IMR-90 (cell line): Measurements from ENCODE around the gene PRSS50. TPM values are rescaled to one million over a fixed set of nuclear protein-coding genes. Genes with fewer than 3 reads are reported as not detected.

ENCODE experiments used
- ATAC-seq: fragments of 200-7000 bp; cut with Tn5 transposase; 2 replicates; pipeline ENCODE4 v1.9.1; 2020; ENCODE audit warnings: low read depth, mild to moderate bottlenecking, moderate library complexity
- BruUV-seq: library from RNA; stranded (reverse); fragments of 400-500 nt; replicated peaks from 2 replicates; lab custom pipeline; 2021; lab: Mats Ljungman, UMichigan
- CTCF ChIA-PET: fragments of 300-600 bp; formaldehyde crosslinking; extraction: SDS; loops from one replicate; lab custom pipeline; 2021; ENCODE audit warnings: antibody characterized with exemption; lab: Yijun Ruan, JAX
- POLR2A ChIA-PET: fragments of 300-600 bp; sonication (Branson Sonifier 250); formaldehyde crosslinking; loops from one replicate; lab custom pipeline; 2022; ENCODE audit warnings: antibody characterized with exemption; ENCODE audit not compliant: unreplicated experiment; lab: Charles Lee
- DNase-seq: peaks from one replicate; pipeline ENCODE4 v3.0.0; 2013
- H2AFZ ChIP-seq: replicated peaks from 2 replicates; pipeline ENCODE3; 2013; ENCODE audit warnings: low read length, mild to moderate bottlenecking; ENCODE audit not compliant: poor library complexity
- H2AK5ac ChIP-seq: 2 replicates; pipeline ENCODE4 v1.6.1; 2013; ENCODE audit warnings: low read depth, low read length, inconsistent platforms
- H2AK9ac ChIP-seq: replicated peaks from 2 replicates; pipeline ENCODE3; 2013; ENCODE audit warnings: mild to moderate bottlenecking, low read depth, low read length, moderate library complexity; ENCODE audit not compliant: poor library complexity
- H2BK120ac ChIP-seq: 2 replicates; pipeline ENCODE4 v1.6.1; 2013; ENCODE audit warnings: low read depth, low read length, inconsistent platforms
- H2BK15ac ChIP-seq: 3 replicates; pipeline ENCODE4 v1.6.1; 2013; ENCODE audit warnings: low read depth, low read length, inconsistent platforms
- H2BK20ac ChIP-seq: 2 replicates; pipeline ENCODE4 v1.6.1; 2013; ENCODE audit warnings: low read depth, mild to moderate bottlenecking, inconsistent platforms, low read length, moderate library complexity
- H2BK5ac ChIP-seq: 2 replicates; pipeline ENCODE4 v1.6.1; 2013; ENCODE audit warnings: mild to moderate bottlenecking, low read depth, low read length, inconsistent platforms; ENCODE audit not compliant: poor library complexity, severe bottlenecking
- H3K14ac ChIP-seq: replicated peaks from 2 replicates; pipeline ENCODE4 v1.6.1; 2013; ENCODE audit warnings: low read depth, low read length, inconsistent platforms
- H3K18ac ChIP-seq: 2 replicates; pipeline ENCODE4 v1.6.1; 2013; ENCODE audit warnings: low read depth, low read length, control low read depth
- H3K23ac ChIP-seq: 2 replicates; pipeline ENCODE4 v1.6.1; 2013; ENCODE audit warnings: low read depth, low read length, inconsistent platforms
- H3K27ac ChIP-seq: 2 replicates; pipeline ENCODE4 v1.5.1; 2013; ENCODE audit warnings: mild to moderate bottlenecking, control low read depth, low read length; ENCODE audit not compliant: insufficient read depth
- H3K27me3 ChIP-seq: 2 replicates; pipeline ENCODE4 v1.6.1; 2013; ENCODE audit warnings: low read length; ENCODE audit not compliant: control insufficient read depth, insufficient read depth
- H3K36me3 ChIP-seq: 2 replicates; pipeline ENCODE4 v1.6.1; 2013; ENCODE audit warnings: low read length, mixed read lengths; ENCODE audit not compliant: control insufficient read depth, insufficient read depth
- H3K4ac ChIP-seq: 2 replicates; pipeline ENCODE4 v1.6.1; 2013; ENCODE audit warnings: low read depth, low read length, inconsistent platforms
- H3K4me1 ChIP-seq: 2 replicates; pipeline ENCODE4 v1.6.1; 2013; ENCODE audit warnings: low read length, mixed read lengths; ENCODE audit not compliant: control insufficient read depth, insufficient read depth
- H3K4me2 ChIP-seq: 2 replicates; pipeline ENCODE4 v1.6.1; 2013; ENCODE audit warnings: low read depth, mild to moderate bottlenecking, control low read depth, low read length, moderate library complexity
- H3K4me3 ChIP-seq: 2 replicates; pipeline ENCODE4 v1.5.1; 2013; ENCODE audit warnings: low read depth, mild to moderate bottlenecking, control low read depth, low read length, moderate library complexity; ENCODE audit not compliant: insufficient read depth
- H3K56ac ChIP-seq: 2 replicates; pipeline ENCODE4 v1.6.1; 2013; ENCODE audit warnings: low read length, inconsistent platforms; ENCODE audit not compliant: insufficient read depth; ENCODE audit errors: extremely low read depth
- H3K79me1 ChIP-seq, 2 experiments: 2 replicates each; pipeline ENCODE4 v1.6.1; 2013; ENCODE audit warnings: low read length in 2 of 2, inconsistent platforms in 1 of 2, low read depth in 1 of 2
- H3K9ac ChIP-seq: 2 replicates; pipeline ENCODE4 v1.6.1; 2013; ENCODE audit warnings: low read depth, low read length, control low read depth
- H3K9me1 ChIP-seq: 2 replicates; pipeline ENCODE4 v1.6.1; 2013; ENCODE audit warnings: low read length, inconsistent platforms; ENCODE audit not compliant: insufficient read depth
- H3K9me3 ChIP-seq: 2 replicates; pipeline ENCODE4 v1.6.1; 2013; ENCODE audit warnings: low read length; ENCODE audit not compliant: control insufficient read depth, insufficient read depth
- H4K20me1 ChIP-seq: 2 replicates; pipeline ENCODE4 v1.6.1; 2013; ENCODE audit warnings: low read length, inconsistent platforms; ENCODE audit not compliant: insufficient read depth
- H4K5ac ChIP-seq: 2 replicates; pipeline ENCODE4 v1.6.1; 2013; ENCODE audit warnings: mild to moderate bottlenecking, low read depth, low read length, control low read depth
- H4K8ac ChIP-seq, 2 experiments: 2 replicates each; pipeline ENCODE4 v1.6.1; 2013; ENCODE audit warnings: low read depth in 2 of 2, low read length in 2 of 2, control low read depth in 1 of 2, inconsistent platforms in 1 of 2
- H4K91ac ChIP-seq: 2 replicates; pipeline ENCODE4 v1.6.1; 2013; ENCODE audit warnings: low read depth, low read length, inconsistent platforms; ENCODE audit not compliant: insufficient read depth
- BHLHE40 ChIP-seq: fragments of 150-350 bp; IDR thresholded peaks from 2 replicates; pipeline ENCODE4 v1.6.1; 2016; ENCODE audit warnings: mild to moderate bottlenecking, low read depth, low read length
- CEBPB ChIP-seq: IDR thresholded peaks from 2 replicates; pipeline ENCODE4 v1.6.1; 2012; ENCODE audit warnings: low read depth, low read length, improper control_type of control experiment
- CHD1 ChIP-seq: IDR thresholded peaks from 2 replicates; pipeline ENCODE4 v1.6.1; 2012; ENCODE audit warnings: low read depth, low read length, improper control_type of control experiment
- CTCF ChIP-seq: conservative IDR thresholded peaks from 2 replicates; pipeline ENCODE4 v1.5.1; 2012; ENCODE audit warnings: mild to moderate bottlenecking, low read depth, low read length, improper control_type of control experiment
- FOS ChIP-seq: fragments of 150-350 bp; IDR thresholded peaks from 2 replicates; pipeline ENCODE4 v1.6.1; 2016; ENCODE audit warnings: low read depth, low read length
- MAFK ChIP-seq: IDR thresholded peaks from 2 replicates; pipeline ENCODE4 v1.6.1; 2012; ENCODE audit warnings: low read depth, low read length, improper control_type of control experiment
- MAZ ChIP-seq: IDR thresholded peaks from 2 replicates; pipeline ENCODE4 v1.6.1; 2012; ENCODE audit warnings: low read depth, mild to moderate bottlenecking, low read length, improper control_type of control experiment, moderate library complexity, borderline replicate concordance
- MXI1 ChIP-seq: IDR thresholded peaks from 2 replicates; pipeline ENCODE4 v1.6.1; 2012; ENCODE audit warnings: low read depth, mild to moderate bottlenecking, low read length, moderate library complexity, borderline replicate concordance
- NFE2L2 ChIP-seq: fragments of 150-350 bp; IDR thresholded peaks from 2 replicates; pipeline ENCODE4 v1.6.1; 2016; ENCODE audit warnings: low read depth, mild to moderate bottlenecking, low read length
- POLR2A ChIP-seq: IDR thresholded peaks from 2 replicates; pipeline ENCODE4 v1.6.1; 2012; ENCODE audit warnings: mild to moderate bottlenecking, low read depth, low read length
- RAD21 ChIP-seq: IDR thresholded peaks from 2 replicates; pipeline ENCODE4 v1.6.1; 2012; ENCODE audit warnings: low read length, improper control_type of control experiment
- RCOR1 ChIP-seq: IDR thresholded peaks from 2 replicates; pipeline ENCODE4 v1.6.1; 2012; ENCODE audit warnings: mild to moderate bottlenecking, low read length, improper control_type of control experiment; ENCODE audit not compliant: insufficient replicate concordance
- RFX5 ChIP-seq: IDR thresholded peaks from 2 replicates; pipeline ENCODE4 v1.8.0; 2012; ENCODE audit warnings: low read depth, mild to moderate bottlenecking, low read length, moderate library complexity
- SMC3 ChIP-seq: fragments of 150-350 bp; IDR thresholded peaks from 2 replicates; pipeline ENCODE4 v1.6.1; 2016; ENCODE audit warnings: low read depth, mild to moderate bottlenecking, antibody characterized with exemption, low read length, moderate library complexity
- WGBS, 2 experiments: methylation state at CpG; one replicate each; pipeline versions ENCODE4 v1.1.5 to v1.1.7; 2013; ENCODE audit warnings: missing lambda C conversion rate in 2 of 2; ENCODE audit not compliant: insufficient read length in 1 of 2; ENCODE audit errors: extremely low coverage in 2 of 2; 5-methylcytosine and 5-hydroxymethylcytosine counted together
- dilution Hi-C: fragments of 300-500 bp; cut with HindIII; formaldehyde crosslinking; loops from one replicate; pipeline ENCODE4 v1.14.3; 2018; ENCODE audit warnings: low sequenced_read_pairs; ENCODE audit not compliant: unreplicated experiment
- in situ Hi-C: fragments of 300-500 bp; cut with MboI; formaldehyde crosslinking; loops from 3 replicates; pipeline ENCODE4 v1.14.3; 2019; ENCODE audit warnings: low sequenced_read_pairs, inconsistent platforms, mixed read lengths
- intact Hi-C: fragments of 100-400 bp; cut with micrococcal nuclease; formaldehyde crosslinking; loops from 2 replicates; pipeline ENCODE4 v1.10.0; 2022
- polyA plus RNA-seq, 3 experiments: library from polyadenylated mRNA; depleted of rRNA; stranded (reverse); fragments of >200 nt; gene quantifications; 2 replicates each; pipeline ENCODE4 v1.2.3, GENCODE V29; 2012; ENCODE audit warnings: low replicate concordance in 1 of 3
- total RNA-seq: library from RNA; depleted of rRNA; stranded (reverse); fragments of >200 nt; gene quantifications from 2 replicates; pipeline ENCODE4 v1.2.3, GENCODE V29; 2012
- TF ChIP-seq, protein P1 (sequence below): fragments of 150-350 bp; IDR thresholded peaks from 2 replicates; pipeline ENCODE4 v1.6.1; 2017; ENCODE audit warnings: mild to moderate bottlenecking, antibody characterized with exemption, low read length, low read depth
- TF ChIP-seq, protein P2 (sequence below): fragments of 150-350 bp; IDR thresholded peaks from 2 replicates; pipeline ENCODE4 v1.6.1; 2016; ENCODE audit warnings: low read depth, mild to moderate bottlenecking, low read length, moderate library complexity, borderline replicate concordance

Gene PRSS50
- total and polyA plus RNA-seq, 2 of the 4 experiments (the other 2 are of a cell fraction), result not detected

- no peak for DNase-seq
- Histone ChIP-seq H2BK20ac (no peak overlapping the region), H2BK5ac (no peak overlapping the region), H3K36me3 (no peaks in the 10 kb centered on the region), H3K4me3 (no peak overlapping the region), H3K56ac (no peak overlapping the region), H4K8ac (no peak overlapping the region), H3K9me1 (no peaks in the 10 kb centered on the region), H2AK9ac (no peak overlapping the region), H3K18ac (no peak overlapping the region), H3K4ac (no peak overlapping the region), H4K20me1 (no peaks in the 10 kb centered on the region), H3K4me2 (no peak overlapping the region), H2AK5ac (no peak overlapping the region), H3K9me3 (no peaks in the 10 kb centered on the region), H3K27me3 (peaks cover 28% of the 10 kb centered on the region), H3K27ac (no peak overlapping the region), H3K4me1 (no peaks in the 10 kb centered on the region), H2AFZ (no peak overlapping the region), H4K91ac (no peak overlapping the region), H3K79me1 (no peaks in the 10 kb centered on the region), H3K23ac (no peak overlapping the region), H3K9ac (no peak overlapping the region), H3K14ac (no peak overlapping the region), H2BK15ac (no peak overlapping the region), H4K5ac (no peak overlapping the region), H2BK120ac (no peak overlapping the region)
- WGBS, 2 experiments, result 25% methylated on average over 2 of the region's 4 CpGs; no CpG with 5 or more reads in 1 of the 2 experiments
- no TSS peak for BruUV-seq
- ChIA-PET POLR2A (no interaction called here), CTCF (no interaction called here)
- no peak for ATAC-seq
- TF ChIP-seq POLR2A, result no peak
- no peak for TF ChIP-seq FOS
- no peak for TF ChIP-seq MAZ
- no peak for TF ChIP-seq RFX5
- no peak for TF ChIP-seq RAD21
- no peak for TF ChIP-seq MAFK
- no peak for TF ChIP-seq MXI1
- TF ChIP-seq, protein P1, sequence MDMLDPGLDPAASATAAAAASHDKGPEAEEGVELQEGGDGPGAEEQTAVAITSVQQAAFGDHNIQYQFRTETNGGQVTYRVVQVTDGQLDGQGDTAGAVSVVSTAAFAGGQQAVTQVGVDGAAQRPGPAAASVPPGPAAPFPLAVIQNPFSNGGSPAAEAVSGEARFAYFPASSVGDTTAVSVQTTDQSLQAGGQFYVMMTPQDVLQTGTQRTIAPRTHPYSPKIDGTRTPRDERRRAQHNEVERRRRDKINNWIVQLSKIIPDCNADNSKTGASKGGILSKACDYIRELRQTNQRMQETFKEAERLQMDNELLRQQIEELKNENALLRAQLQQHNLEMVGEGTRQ, result no peak
- TF ChIP-seq NFE2L2, result no peak
- no peak for TF ChIP-seq CTCF
- no peak for TF ChIP-seq RCOR1
- no peak for TF ChIP-seq BHLHE40
- no peak for TF ChIP-seq CEBPB
- no peak for TF ChIP-seq CHD1
- TF ChIP-seq, protein P2, sequence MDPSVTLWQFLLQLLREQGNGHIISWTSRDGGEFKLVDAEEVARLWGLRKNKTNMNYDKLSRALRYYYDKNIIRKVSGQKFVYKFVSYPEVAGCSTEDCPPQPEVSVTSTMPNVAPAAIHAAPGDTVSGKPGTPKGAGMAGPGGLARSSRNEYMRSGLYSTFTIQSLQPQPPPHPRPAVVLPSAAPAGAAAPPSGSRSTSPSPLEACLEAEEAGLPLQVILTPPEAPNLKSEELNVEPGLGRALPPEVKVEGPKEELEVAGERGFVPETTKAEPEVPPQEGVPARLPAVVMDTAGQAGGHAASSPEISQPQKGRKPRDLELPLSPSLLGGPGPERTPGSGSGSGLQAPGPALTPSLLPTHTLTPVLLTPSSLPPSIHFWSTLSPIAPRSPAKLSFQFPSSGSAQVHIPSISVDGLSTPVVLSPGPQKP, result no peak
- TF ChIP-seq SMC3, result no peak
- dilution Hi-C loops (no loop called here), in situ Hi-C loops (no loop called here), intact Hi-C loops (no loop called here)
These were observed 19.7 kb upstream of the PRSS50 start for GRCh38 chr3:46737329-46737731.
